Measurements from ENCODE around the gene ABR. TPM values are rescaled to one million over a fixed set of nuclear protein-coding genes. Genes with fewer than 3 reads are reported as not detected.

ABR gene
- total RNA-seq, 1 donor from 2014 or later: 24.5 TPM

GRCh38 chr17:1221209-1221608 lies 41.4 kb upstream of the ABR start:
- no peaks in the 10 kb centered on the region for H3K36me3 ChIP-seq (ENCODE audit: control insufficient read depth in 3 of 3, insufficient read depth in 3 of 3, low read length in 3 of 3)

GRCh38 chr17:1220346-1220745 lies 40.6 kb upstream of the ABR start:
- H3K9ac ChIP-seq (ENCODE audit: low read depth in 1 of 3, low read length in 3 of 3): no peak overlapping the region
- H3K4me1 ChIP-seq (ENCODE audit: control insufficient read depth in 3 of 3, insufficient read depth in 3 of 3, low read length in 3 of 3): no peaks in the 10 kb centered on the region
- peaks cover 18 to 26% (median 24%) of the 10 kb centered on the region in 3 donors for H3K27me3 ChIP-seq (ENCODE audit: control insufficient read depth in 3 of 3, insufficient read depth in 3 of 3, low read length in 3 of 3)
- H3K9me3 ChIP-seq (ENCODE audit: control insufficient read depth in 3 of 3, low read length in 3 of 3): no peaks in the 10 kb centered on the region
- no peak overlapping the region for H3K4me3 ChIP-seq (ENCODE audit: low read length in 3 of 3)
- H3K36me3 ChIP-seq (ENCODE audit: control insufficient read depth in 3 of 3, insufficient read depth in 3 of 3, low read length in 3 of 3): no peaks in the 10 kb centered on the region
- H3K27ac ChIP-seq (ENCODE audit: low read depth, low read length): no peak overlapping the region

More at GRCh38 chr17:1221209-1221608, 41.4 kb upstream of the ABR start:
- Histone ChIP-seq H3K9me3 (ENCODE audit: control insufficient read depth in 3 of 3, low read length in 3 of 3) (no peaks in the 10 kb centered on the region), H3K27ac (ENCODE audit: low read depth, low read length) (no peak overlapping the region), H3K9ac (ENCODE audit: low read depth in 1 of 3, low read length in 3 of 3) (no peak overlapping the region), H3K4me3 (ENCODE audit: low read length in 3 of 3) (no peak overlapping the region), H3K4me1 (ENCODE audit: control insufficient read depth in 3 of 3, insufficient read depth in 3 of 3, low read length in 3 of 3) (no peaks in the 10 kb centered on the region), H3K27me3 (ENCODE audit: control insufficient read depth in 3 of 3, insufficient read depth in 3 of 3, low read length in 3 of 3) (peaks cover 16 to 31% (median 29%) of the 10 kb centered on the region in 3 donors)

GRCh38 chr17:1217089-1217385 lies 37.3 kb upstream of the ABR start:
- H3K9ac ChIP-seq (ENCODE audit: low read depth in 1 of 3, low read length in 3 of 3): no peak overlapping the region
- no peaks in the 10 kb centered on the region for H3K36me3 ChIP-seq (ENCODE audit: control insufficient read depth in 3 of 3, insufficient read depth in 3 of 3, low read length in 3 of 3)
- no peak overlapping the region for H3K27ac ChIP-seq (ENCODE audit: low read depth, low read length)
- H3K27me3 ChIP-seq (ENCODE audit: control insufficient read depth in 3 of 3, insufficient read depth in 3 of 3, low read length in 3 of 3): peaks cover 24 to 29% (median 24%) of the 10 kb centered on the region in 3 donors
- no peaks in the 10 kb centered on the region for H3K9me3 ChIP-seq (ENCODE audit: control insufficient read depth in 3 of 3, low read length in 3 of 3)
- no peaks in the 10 kb centered on the region for H3K4me1 ChIP-seq (ENCODE audit: control insufficient read depth in 3 of 3, insufficient read depth in 3 of 3, low read length in 3 of 3)
- no peak overlapping the region for H3K4me3 ChIP-seq (ENCODE audit: low read length in 3 of 3)

- Histone ChIP-seq H3K9me3 (ENCODE audit: control insufficient read depth in 3 of 3, low read length in 3 of 3) (no peaks in the 10 kb centered on the region), H3K27me3 (ENCODE audit: control insufficient read depth in 3 of 3, insufficient read depth in 3 of 3, low read length in 3 of 3) (peaks cover 24 to 31% (median 29%) of the 10 kb centered on the region in 3 donors), H3K4me3 (ENCODE audit: low read length in 3 of 3) (no peak overlapping the region), H3K27ac (ENCODE audit: low read depth, low read length) (no peak overlapping the region), H3K9ac (ENCODE audit: low read depth in 1 of 3, low read length in 3 of 3) (no peak overlapping the region), H3K4me1 (ENCODE audit: control insufficient read depth in 3 of 3, insufficient read depth in 3 of 3, low read length in 3 of 3) (no peaks in the 10 kb centered on the region), H3K36me3 (ENCODE audit: control insufficient read depth in 3 of 3, insufficient read depth in 3 of 3, low read length in 3 of 3) (no peaks in the 10 kb centered on the region)
These were observed 36.7 kb upstream of the ABR start for GRCh38 chr17:1216217-1217088.

- Histone ChIP-seq H3K4me3 (ENCODE audit: low read length in 3 of 3) (no peak overlapping the region), H3K9ac (ENCODE audit: low read depth in 1 of 3, low read length in 3 of 3) (no peak overlapping the region), H3K27ac (ENCODE audit: low read depth, low read length) (no peak overlapping the region), H3K27me3 (ENCODE audit: control insufficient read depth in 3 of 3, insufficient read depth in 3 of 3, low read length in 3 of 3) (peaks cover 27 to 33% (median 29%) of the 10 kb centered on the region in 3 donors), H3K36me3 (ENCODE audit: control insufficient read depth in 3 of 3, insufficient read depth in 3 of 3, low read length in 3 of 3) (no peaks in the 10 kb centered on the region), H3K9me3 (ENCODE audit: control insufficient read depth in 3 of 3, low read length in 3 of 3) (no peaks in the 10 kb centered on the region), H3K4me1 (ENCODE audit: control insufficient read depth in 3 of 3, insufficient read depth in 3 of 3, low read length in 3 of 3) (no peaks in the 10 kb centered on the region)
These were observed 33.2 kb upstream of the ABR start for GRCh38 chr17:1212946-1213345.

GRCh38 chr17:1211287-1211686 lies 31.5 kb upstream of the ABR start:
- Histone ChIP-seq H3K9ac (ENCODE audit: low read depth in 1 of 3, low read length in 3 of 3) (no peak overlapping the region), H3K4me3 (ENCODE audit: low read length in 3 of 3) (no peak overlapping the region), H3K27me3 (ENCODE audit: control insufficient read depth in 3 of 3, insufficient read depth in 3 of 3, low read length in 3 of 3) (peaks cover 16 to 20% (median 18%) of the 10 kb centered on the region in 3 donors)

GRCh38 chr17:1208966-1209365 lies 29.2 kb upstream of the ABR start:
- no peak overlapping the region for H3K4me3 ChIP-seq (ENCODE audit: low read length in 3 of 3)
- H3K27ac ChIP-seq (ENCODE audit: low read depth, low read length): no peak overlapping the region
- no peak overlapping the region for H3K9ac ChIP-seq (ENCODE audit: low read depth in 1 of 3, low read length in 3 of 3)
- H3K4me1 ChIP-seq (ENCODE audit: control insufficient read depth in 3 of 3, insufficient read depth in 3 of 3, low read length in 3 of 3): no peaks in the 10 kb centered on the region
- H3K9me3 ChIP-seq (ENCODE audit: control insufficient read depth in 3 of 3, low read length in 3 of 3): no peaks in the 10 kb centered on the region
- H3K27me3 ChIP-seq (ENCODE audit: control insufficient read depth in 3 of 3, insufficient read depth in 3 of 3, low read length in 3 of 3): peaks cover 14 to 18% (median 15%) of the 10 kb centered on the region in 3 donors
- H3K36me3 ChIP-seq (ENCODE audit: control insufficient read depth in 3 of 3, insufficient read depth in 3 of 3, low read length in 3 of 3): no peaks in the 10 kb centered on the region

More at GRCh38 chr17:1211287-1211686, 31.5 kb upstream of the ABR start:
- no peaks in the 10 kb centered on the region for H3K36me3 ChIP-seq (ENCODE audit: control insufficient read depth in 3 of 3, insufficient read depth in 3 of 3, low read length in 3 of 3)
- no peaks in the 10 kb centered on the region for H3K9me3 ChIP-seq (ENCODE audit: control insufficient read depth in 3 of 3, low read length in 3 of 3)
- H3K4me1 ChIP-seq (ENCODE audit: control insufficient read depth in 3 of 3, insufficient read depth in 3 of 3, low read length in 3 of 3): no peaks in the 10 kb centered on the region
- no peak overlapping the region for H3K27ac ChIP-seq (ENCODE audit: low read depth, low read length)

- peaks cover 7 to 11% (median 10%) of the 10 kb centered on the region in 3 donors for H3K27me3 ChIP-seq (ENCODE audit: control insufficient read depth in 3 of 3, insufficient read depth in 3 of 3, low read length in 3 of 3)
- H3K4me3 ChIP-seq (ENCODE audit: low read length in 3 of 3): no peak overlapping the region
- H3K27ac ChIP-seq (ENCODE audit: low read depth, low read length): no peak overlapping the region
- H3K9ac ChIP-seq (ENCODE audit: low read depth in 1 of 3, low read length in 3 of 3): no peak overlapping the region
- H3K4me1 ChIP-seq (ENCODE audit: control insufficient read depth in 3 of 3, insufficient read depth in 3 of 3, low read length in 3 of 3): peaks cover 0 to 4% (median 2%) of the 10 kb centered on the region in 3 donors
- H3K9me3 ChIP-seq (ENCODE audit: control insufficient read depth in 3 of 3, low read length in 3 of 3): no peaks in the 10 kb centered on the region
- H3K36me3 ChIP-seq (ENCODE audit: control insufficient read depth in 3 of 3, insufficient read depth in 3 of 3, low read length in 3 of 3): no peaks in the 10 kb centered on the region
These were observed 26.4 kb upstream of the ABR start for GRCh38 chr17:1206026-1206777.

- Histone ChIP-seq H3K9me3 (ENCODE audit: control insufficient read depth in 3 of 3, low read length in 3 of 3) (no peaks in the 10 kb centered on the region), H3K36me3 (ENCODE audit: control insufficient read depth in 3 of 3, insufficient read depth in 3 of 3, low read length in 3 of 3) (no peaks in the 10 kb centered on the region), H3K27ac (ENCODE audit: low read depth, low read length) (peak overlapping the region; percentile 19), H3K4me3 (ENCODE audit: low read length in 3 of 3) (peak overlapping the region in 2 of 3 donors; percentile 62 to 70), H3K27me3 (ENCODE audit: control insufficient read depth in 3 of 3, insufficient read depth in 3 of 3, low read length in 3 of 3) (peaks cover 2 to 7% (median 4%) of the 10 kb centered on the region in 3 donors), H3K9ac (ENCODE audit: low read depth in 1 of 3, low read length in 3 of 3) (peak overlapping the region; percentile 33 to 60 (median 45)), H3K4me1 (ENCODE audit: control insufficient read depth in 3 of 3, insufficient read depth in 3 of 3, low read length in 3 of 3) (peaks cover 0 to 4% (median 2%) of the 10 kb centered on the region in 3 donors)
These were observed 24.1 kb upstream of the ABR start for GRCh38 chr17:1203967-1204291.

Data from skeletal muscle tissue (tissue), 4 donors.